Chondrocyte (in vitro differentiated cells): ENCODE data around the gene USP6. TPM values are rescaled to one million over a fixed set of nuclear protein-coding genes. Genes with fewer than 3 reads are reported as not detected.

Experiments
- DNase-seq: peaks from one replicate; pipeline ENCODE4 v3.0.0; 2021; ENCODE audit warnings: mixed read lengths, low spot score
- H3K27ac Mint-ChIP-seq: one replicate; pipeline ENCODE4 v1.8.0; 2021; ENCODE audit warnings: mild to moderate bottlenecking, moderate library complexity, mixed read lengths; ENCODE audit not compliant: unreplicated experiment
- H3K27me3 Mint-ChIP-seq: 2 replicates; pipeline ENCODE4 v1.8.0; 2021; ENCODE audit warnings: low read depth, mixed read lengths
- H3K36me3 Mint-ChIP-seq: 2 replicates; pipeline ENCODE4 v1.8.0; 2021; ENCODE audit warnings: low read depth, mixed read lengths
- H3K4me1 Mint-ChIP-seq: 2 replicates; pipeline ENCODE4 v1.8.0; 2021; ENCODE audit warnings: low read depth, mild to moderate bottlenecking, mixed read lengths
- H3K4me3 Mint-ChIP-seq: one replicate; pipeline ENCODE4 v1.8.0; 2021; ENCODE audit warnings: mild to moderate bottlenecking, moderate library complexity, mixed read lengths; ENCODE audit not compliant: unreplicated experiment
- H3K9me3 Mint-ChIP-seq: 2 replicates; pipeline ENCODE4 v1.8.0; 2021; ENCODE audit warnings: low read depth, mixed read lengths
- total RNA-seq: library from RNA; stranded (reverse); gene quantifications from 3 replicates; pipeline ENCODE4 v1.2.1, GENCODE V29; 2021
- TF ChIP-seq, protein P1 (sequence below): fragments of 200-600 bp; sonication (generic); IDR thresholded peaks from 2 replicates; pipeline ENCODE4 v1.5.0; 2021; ENCODE audit warnings: antibody characterized with exemption, mild to moderate bottlenecking, moderate library complexity

The USP6 gene
- total RNA-seq, 1 donor from 2014 or later = 0.12 TPM

DNA sequence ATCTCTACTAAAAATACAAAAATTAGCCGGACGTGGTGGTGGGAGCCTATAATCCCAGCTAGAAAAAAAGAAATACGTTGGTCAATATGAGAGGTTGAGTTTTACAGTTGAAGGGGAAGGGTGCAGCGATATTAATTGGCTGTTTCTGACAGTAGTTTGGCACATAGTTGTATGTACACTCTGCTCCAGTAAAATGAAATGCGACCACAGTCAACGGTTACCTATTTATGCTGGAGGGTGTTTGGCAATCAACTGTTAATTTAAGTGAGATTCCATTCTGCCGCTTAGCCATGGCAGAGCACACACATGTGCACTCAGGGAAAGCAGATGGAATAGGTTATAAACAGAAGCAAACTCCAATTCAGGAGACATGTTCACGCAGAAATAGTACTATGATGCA lies 85.2 kb downstream of the USP6 start:
- Mint-ChIP-seq H3K27me3 (no peaks in the 10 kb centered on the region), H3K27ac (no peak overlapping the region), H3K4me1 (peaks cover 10% of the 10 kb centered on the region), H3K36me3 (no peaks in the 10 kb centered on the region), H3K4me3 (no peak overlapping the region), H3K9me3 (peaks cover 6% of the 10 kb centered on the region)
- no peak for DNase-seq
- TF ChIP-seq, protein P1, sequence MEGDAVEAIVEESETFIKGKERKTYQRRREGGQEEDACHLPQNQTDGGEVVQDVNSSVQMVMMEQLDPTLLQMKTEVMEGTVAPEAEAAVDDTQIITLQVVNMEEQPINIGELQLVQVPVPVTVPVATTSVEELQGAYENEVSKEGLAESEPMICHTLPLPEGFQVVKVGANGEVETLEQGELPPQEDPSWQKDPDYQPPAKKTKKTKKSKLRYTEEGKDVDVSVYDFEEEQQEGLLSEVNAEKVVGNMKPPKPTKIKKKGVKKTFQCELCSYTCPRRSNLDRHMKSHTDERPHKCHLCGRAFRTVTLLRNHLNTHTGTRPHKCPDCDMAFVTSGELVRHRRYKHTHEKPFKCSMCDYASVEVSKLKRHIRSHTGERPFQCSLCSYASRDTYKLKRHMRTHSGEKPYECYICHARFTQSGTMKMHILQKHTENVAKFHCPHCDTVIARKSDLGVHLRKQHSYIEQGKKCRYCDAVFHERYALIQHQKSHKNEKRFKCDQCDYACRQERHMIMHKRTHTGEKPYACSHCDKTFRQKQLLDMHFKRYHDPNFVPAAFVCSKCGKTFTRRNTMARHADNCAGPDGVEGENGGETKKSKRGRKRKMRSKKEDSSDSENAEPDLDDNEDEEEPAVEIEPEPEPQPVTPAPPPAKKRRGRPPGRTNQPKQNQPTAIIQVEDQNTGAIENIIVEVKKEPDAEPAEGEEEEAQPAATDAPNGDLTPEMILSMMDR = no peak

DNA sequence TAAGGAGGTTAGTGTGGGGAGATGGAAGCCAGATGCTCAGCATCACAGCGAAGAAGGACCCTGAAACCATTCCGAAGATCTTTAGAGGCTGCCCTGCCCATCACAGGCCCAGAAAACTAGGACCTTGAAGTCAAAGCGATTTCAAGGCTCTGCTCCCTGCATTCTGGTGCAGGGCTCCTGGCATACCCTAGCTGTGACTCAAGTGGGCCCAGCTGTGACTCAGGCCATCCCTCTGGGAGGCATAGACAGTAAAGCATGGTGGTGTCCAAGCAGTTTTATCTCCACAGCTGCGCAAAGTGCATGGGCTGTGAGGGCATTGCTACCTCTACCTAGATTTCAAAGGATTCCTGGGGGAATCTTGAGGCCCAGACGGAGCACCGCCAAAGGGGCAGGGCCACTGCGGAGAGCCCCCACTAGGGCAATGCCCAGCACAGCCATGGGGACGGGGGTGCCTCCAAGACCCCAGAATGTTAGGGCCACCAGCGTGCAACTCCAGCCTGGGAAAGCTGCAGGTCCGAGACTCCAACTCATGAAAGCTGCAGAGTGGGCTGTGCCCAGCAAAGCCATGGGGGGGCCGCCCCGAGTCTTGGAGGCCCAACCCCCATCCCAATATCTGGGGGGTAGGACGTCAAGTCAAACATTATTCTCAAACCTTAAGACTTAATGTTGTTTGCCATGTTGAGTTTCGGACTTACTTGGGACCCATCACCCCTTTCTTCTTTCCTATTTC lies 87.5 kb downstream of the USP6 start:
- peaks cover 6% of the 10 kb centered on the region for H3K9me3 Mint-ChIP-seq

DNA sequence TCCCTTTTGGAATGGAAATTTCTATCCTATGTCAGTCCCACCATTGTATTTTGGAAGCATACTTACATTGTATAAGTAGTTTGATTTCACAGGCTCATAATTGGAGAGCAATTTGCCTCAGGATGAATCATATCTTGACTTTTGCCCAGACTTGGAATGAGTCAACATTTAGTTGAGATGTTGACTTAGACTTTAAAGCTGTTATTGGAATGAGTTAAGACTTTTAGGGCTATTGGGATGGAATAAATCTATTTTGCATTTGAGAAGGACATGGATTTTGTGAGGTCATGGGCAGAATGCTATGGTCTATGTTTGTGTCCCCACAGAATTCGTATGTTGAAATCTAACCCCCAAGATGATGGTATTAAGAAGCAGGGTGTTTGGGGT lies 88.1 kb downstream of the USP6 start:
- Mint-ChIP-seq H3K27ac (no peak overlapping the region), H3K4me3 (no peak overlapping the region), H3K36me3 (no peaks in the 10 kb centered on the region), H3K4me1 (peaks cover 10% of the 10 kb centered on the region), H3K27me3 (no peaks in the 10 kb centered on the region), H3K9me3 (peaks cover 6% of the 10 kb centered on the region)
- TF ChIP-seq, protein P1 = no peak
- no peak for DNase-seq

More for the DNA sequence above, 87.5 kb downstream of the USP6 start:
- TF ChIP-seq, protein P1 = no peak
- H3K27ac Mint-ChIP-seq = no peak overlapping the region
- DNase-seq = no peak
- H3K4me3 Mint-ChIP-seq = no peak overlapping the region
- peaks cover 10% of the 10 kb centered on the region for H3K4me1 Mint-ChIP-seq
- H3K27me3 Mint-ChIP-seq = no peaks in the 10 kb centered on the region
- no peaks in the 10 kb centered on the region for H3K36me3 Mint-ChIP-seq

- no peak overlapping the region for H3K4me3 Mint-ChIP-seq
- H3K27ac Mint-ChIP-seq = no peak overlapping the region
- H3K9me3 Mint-ChIP-seq = no peaks in the 10 kb centered on the region
- H3K36me3 Mint-ChIP-seq = no peaks in the 10 kb centered on the region
- H3K4me1 Mint-ChIP-seq = no peaks in the 10 kb centered on the region
- no peaks in the 10 kb centered on the region for H3K27me3 Mint-ChIP-seq
- TF ChIP-seq, protein P1 = no peak
- no peak for DNase-seq
Measured at GRCh38 chr17:5209396-5209795, 93.6 kb downstream of the USP6 start.

- H3K27me3 Mint-ChIP-seq = no peaks in the 10 kb centered on the region
- no peaks in the 10 kb centered on the region for H3K9me3 Mint-ChIP-seq
- H3K4me3 Mint-ChIP-seq = no peak overlapping the region
- no peak overlapping the region for H3K27ac Mint-ChIP-seq
- TF ChIP-seq, protein P1 = no peak
- DNase-seq = no peak
- H3K36me3 Mint-ChIP-seq = peaks cover 4% of the 10 kb centered on the region
- H3K4me1 Mint-ChIP-seq = no peaks in the 10 kb centered on the region
Measured at GRCh38 chr17:5210091-5210490, 94.3 kb downstream of the USP6 start.
